Nephron (organoid): ENCODE results near the gene NEAT1.

ENCODE experiments used
- H3K27ac Mint-ChIP-seq, 3 experiments: 2 replicates each; pipeline ENCODE4 v1.8.0; 2020; ENCODE audit warnings: mixed read lengths in 3 of 3, mild to moderate bottlenecking in 2 of 3, moderate library complexity in 1 of 3
- H3K27me3 Mint-ChIP-seq: 2 replicates; pipeline ENCODE4 v1.8.0; 2021; ENCODE audit warnings: low read depth, mild to moderate bottlenecking, moderate library complexity, mixed read lengths
- H3K36me3 Mint-ChIP-seq: 2 replicates; pipeline ENCODE4 v1.8.0; 2020; ENCODE audit warnings: low read depth, mixed read lengths
- H3K4me1 Mint-ChIP-seq: 2 replicates; pipeline ENCODE4 v1.8.0; 2020; ENCODE audit warnings: mixed read lengths
- H3K4me3 Mint-ChIP-seq, 3 experiments: 2 replicates each; pipeline ENCODE4 v1.8.0; 2020; ENCODE audit warnings: mild to moderate bottlenecking in 3 of 3, mixed read lengths in 3 of 3, moderate library complexity in 2 of 3
- H3K9me3 Mint-ChIP-seq: 2 replicates; pipeline ENCODE4 v1.8.0; 2020; ENCODE audit warnings: mixed read lengths
- TF ChIP-seq, protein P1 (sequence below), 3 experiments: fragments of 200-600 bp; sonication (generic); IDR thresholded peaks; one replicate each; pipeline ENCODE4 v1.5.0; 2021; ENCODE audit warnings: antibody characterized with exemption in 3 of 3; ENCODE audit not compliant: unreplicated experiment in 3 of 3

NEAT1 gene

GRCh38 chr11:65435411-65435931 is 12.9 kb downstream of the NEAT1 start:
- Mint-ChIP-seq H3K27ac (no peak overlapping the region), H3K36me3 (peaks cover 55% of the 10 kb centered on the region), H3K27me3 (no peaks in the 10 kb centered on the region), H3K4me3 (no peak overlapping the region), H3K4me1 (peaks cover 6% of the 10 kb centered on the region), H3K9me3 (no peaks in the 10 kb centered on the region)
- TF ChIP-seq, protein P1, sequence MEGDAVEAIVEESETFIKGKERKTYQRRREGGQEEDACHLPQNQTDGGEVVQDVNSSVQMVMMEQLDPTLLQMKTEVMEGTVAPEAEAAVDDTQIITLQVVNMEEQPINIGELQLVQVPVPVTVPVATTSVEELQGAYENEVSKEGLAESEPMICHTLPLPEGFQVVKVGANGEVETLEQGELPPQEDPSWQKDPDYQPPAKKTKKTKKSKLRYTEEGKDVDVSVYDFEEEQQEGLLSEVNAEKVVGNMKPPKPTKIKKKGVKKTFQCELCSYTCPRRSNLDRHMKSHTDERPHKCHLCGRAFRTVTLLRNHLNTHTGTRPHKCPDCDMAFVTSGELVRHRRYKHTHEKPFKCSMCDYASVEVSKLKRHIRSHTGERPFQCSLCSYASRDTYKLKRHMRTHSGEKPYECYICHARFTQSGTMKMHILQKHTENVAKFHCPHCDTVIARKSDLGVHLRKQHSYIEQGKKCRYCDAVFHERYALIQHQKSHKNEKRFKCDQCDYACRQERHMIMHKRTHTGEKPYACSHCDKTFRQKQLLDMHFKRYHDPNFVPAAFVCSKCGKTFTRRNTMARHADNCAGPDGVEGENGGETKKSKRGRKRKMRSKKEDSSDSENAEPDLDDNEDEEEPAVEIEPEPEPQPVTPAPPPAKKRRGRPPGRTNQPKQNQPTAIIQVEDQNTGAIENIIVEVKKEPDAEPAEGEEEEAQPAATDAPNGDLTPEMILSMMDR (IDR thresholded peaks at IDR 0.05; ENCODE audit: unreplicated experiment in 3 of 3), result no peak

- Mint-ChIP-seq H3K36me3 (peaks cover 56% of the 10 kb centered on the region), H3K4me3 (no peak overlapping the region), H3K9me3 (no peaks in the 10 kb centered on the region), H3K27ac (no peak overlapping the region), H3K27me3 (no peaks in the 10 kb centered on the region), H3K4me1 (peaks cover 1% of the 10 kb centered on the region)
- TF ChIP-seq, protein P1 (IDR thresholded peaks at IDR 0.05; ENCODE audit: unreplicated experiment in 3 of 3), result no peak
Measured at GRCh38 chr11:65435981-65436411, 13.4 kb downstream of the NEAT1 start.

- Mint-ChIP-seq H3K4me1 (peaks cover under 1% of the 10 kb centered on the region), H3K9me3 (no peaks in the 10 kb centered on the region), H3K27ac (no peak overlapping the region), H3K36me3 (peaks cover 57% of the 10 kb centered on the region), H3K4me3 (no peak overlapping the region), H3K27me3 (no peaks in the 10 kb centered on the region)
- TF ChIP-seq, protein P1 (IDR thresholded peaks at IDR 0.05; ENCODE audit: unreplicated experiment in 3 of 3), result no peak
Measured at GRCh38 chr11:65436412-65437032, 13.9 kb downstream of the NEAT1 start.

DNA sequence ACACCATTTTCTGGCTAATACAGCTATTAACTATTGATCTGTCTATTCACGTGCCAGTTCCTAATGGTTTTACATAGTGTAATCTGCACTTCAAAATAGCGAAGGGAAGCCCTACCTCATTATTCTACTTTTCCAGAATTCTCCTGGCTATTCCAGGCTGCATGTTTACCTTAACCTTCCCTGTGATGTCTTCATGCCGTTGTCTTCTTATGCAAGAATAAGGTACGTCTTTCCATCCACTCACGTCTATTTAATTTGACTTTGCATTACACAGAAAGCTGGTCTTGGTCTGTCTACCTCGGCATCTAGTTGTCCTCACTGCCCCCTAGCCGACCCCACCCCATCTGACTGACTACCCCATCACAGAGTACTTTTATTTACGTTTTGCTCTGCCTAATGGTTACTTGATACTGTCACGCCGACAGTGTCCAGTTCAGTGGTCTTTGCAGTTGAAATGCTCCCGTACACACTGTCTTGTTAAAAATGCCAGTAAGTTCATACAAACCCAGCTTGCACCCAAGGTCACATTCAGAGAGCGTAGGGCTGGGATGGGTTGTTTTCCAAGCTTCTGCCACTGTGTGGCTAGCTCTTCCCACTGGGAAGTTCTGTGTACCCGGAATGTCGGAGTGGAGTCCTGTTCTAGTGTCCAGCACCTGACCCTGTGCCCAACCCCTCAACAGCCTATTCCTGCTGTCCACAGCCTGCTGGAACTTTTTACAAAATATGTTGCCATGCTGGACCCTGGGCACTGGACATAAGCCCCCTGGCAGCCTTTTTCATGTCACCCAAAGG is 15.0 kb downstream of the NEAT1 start:
- H3K4me3 Mint-ChIP-seq, result no peak overlapping the region
- H3K36me3 Mint-ChIP-seq, result peaks cover 64% of the 10 kb centered on the region
- no peaks in the 10 kb centered on the region for H3K9me3 Mint-ChIP-seq
- TF ChIP-seq, protein P1 (IDR thresholded peaks at IDR 0.05; ENCODE audit: unreplicated experiment in 3 of 3), result no peak
- H3K27me3 Mint-ChIP-seq, result no peaks in the 10 kb centered on the region
- H3K27ac Mint-ChIP-seq, result no peak overlapping the region
- H3K4me1 Mint-ChIP-seq, result peaks cover 6% of the 10 kb centered on the region

- H3K27me3 Mint-ChIP-seq, result no peaks in the 10 kb centered on the region
- peaks cover 15% of the 10 kb centered on the region for H3K4me1 Mint-ChIP-seq
- no peak overlapping the region for H3K4me3 Mint-ChIP-seq
- TF ChIP-seq, protein P1 (IDR thresholded peaks at IDR 0.05; ENCODE audit: unreplicated experiment in 3 of 3), result no peak
- H3K9me3 Mint-ChIP-seq, result no peaks in the 10 kb centered on the region
- H3K36me3 Mint-ChIP-seq, result peaks cover 64% of the 10 kb centered on the region
- H3K27ac Mint-ChIP-seq, result peak overlapping the region in 1 of 3 experiments; percentile 13
Measured at GRCh38 chr11:65438257-65439151, 15.9 kb downstream of the NEAT1 start.
